Left lung (tissue), 10 donors: ENCODE measurements around the gene TBL1X. TPM values are rescaled to one million over a fixed set of nuclear protein-coding genes. Genes with fewer than 3 reads are reported as not detected.

Experiments
- ATAC-seq: fragments of 200-7000 bp; cut with Tn5 transposase; one replicate; pipeline ENCODE4 v1.9.1; 2020; ENCODE audit warnings: moderate library complexity
- DNase-seq, 4 donors: peaks; one replicate each; pipeline ENCODE4 v3.0.0-alpha.2; 2013 to 2020
- H3K27ac ChIP-seq, 2 donors: fragments of 200-600 bp; sonication (generic) in 1 of 2; one replicate each; pipeline versions ENCODE4 v1.5.0 to v1.8.0; 2020 to 2021
- H3K27me3 ChIP-seq, 2 donors: fragments of 200-600 bp; sonication (generic) in 1 of 2; one replicate each; pipeline versions ENCODE4 v1.5.0 to v1.8.0; 2020 to 2021
- H3K36me3 ChIP-seq, 2 donors: fragments of 200-600 bp; sonication (generic) in 1 of 2; one replicate each; pipeline versions ENCODE4 v1.5.0 to v1.8.0; 2020 to 2021
- H3K4me1 ChIP-seq, 2 donors: fragments of 200-600 bp; one replicate each; pipeline ENCODE4 v1.8.0; 2021
- H3K4me3 ChIP-seq, 2 donors: fragments of 200-600 bp; sonication (generic) in 1 of 2; one replicate each; pipeline versions ENCODE4 v1.5.0 to v1.8.0; 2020 to 2021; ENCODE audit warnings: mild to moderate bottlenecking in 1 of 2
- H3K9me3 ChIP-seq, 2 donors: fragments of 200-600 bp; sonication (generic) in 1 of 2; one replicate each; pipeline versions ENCODE4 v1.5.0 to v1.8.0; 2020 to 2021
- intact Hi-C, 2 donors: fragments of 100-400 bp; cut with DNase I; formaldehyde crosslinking; loops; one replicate each; pipeline versions ENCODE4 v1.11.2 to v1.14.2; 2022
- polyA plus RNA-seq, 6 donors: library from polyadenylated mRNA; unstranded; fragments of 120-200 nt; gene quantifications; one replicate each; pipeline ENCODE4 v1.2.1, GENCODE V29; 2013; ENCODE audit not compliant: insufficient read length in 6 of 6
- total RNA-seq, 2 donors: library from RNA; stranded (reverse); fragmentation: NEBNext Ultra II Directional; extraction: Animal tissue kit (Norgen Biotek cat#: 25700); gene quantifications; one replicate each; pipeline ENCODE4 v1.2.1, GENCODE V29; 2021
- TF ChIP-seq, protein P1 (sequence below), 2 donors: fragments of 200-600 bp; sonication (generic) in 1 of 2; IDR thresholded peaks; one replicate each; pipeline versions ENCODE4 v1.5.0 to v1.8.0; 2021; ENCODE audit warnings: antibody characterized with exemption in 2 of 2
- donor health status: DM: no; HTN: yes; CAD: no.
- donor health status: DM: no; HTN: no; CAD: no.

TBL1X gene
- total and polyA plus RNA-seq, 8 donors, result 13.4 to 24.6 (median 21.6) TPM

DNA sequence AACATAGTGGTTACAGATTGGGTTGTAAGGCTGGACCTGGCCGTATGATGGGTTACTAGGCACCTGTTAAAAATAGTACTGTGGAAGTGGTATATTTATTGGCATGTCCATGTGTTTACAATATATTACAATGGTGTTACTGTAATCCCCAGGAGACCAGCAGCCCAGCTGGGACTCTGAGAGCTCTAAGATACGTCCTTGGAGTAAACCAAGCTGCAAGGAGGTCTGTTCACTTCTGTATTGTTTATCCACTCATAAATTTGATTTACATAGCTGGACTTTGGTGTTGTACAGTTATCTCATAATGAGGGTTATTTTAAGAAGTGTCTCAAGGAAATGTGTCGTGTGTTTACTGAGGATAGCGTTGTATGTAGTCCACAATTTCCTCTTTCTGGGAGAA lies 93.8 kb downstream of the TBL1X start:
- intact Hi-C loops, result no loop called here
- Histone ChIP-seq H3K4me3 (no peak overlapping the region), H3K27me3 (no peaks in the 10 kb centered on the region), H3K27ac (no peak overlapping the region), H3K36me3 (no peaks in the 10 kb centered on the region), H3K9me3 (no peaks in the 10 kb centered on the region), H3K4me1 (no peaks in the 10 kb centered on the region)
- no peak for DNase-seq
- TF ChIP-seq, protein P1, sequence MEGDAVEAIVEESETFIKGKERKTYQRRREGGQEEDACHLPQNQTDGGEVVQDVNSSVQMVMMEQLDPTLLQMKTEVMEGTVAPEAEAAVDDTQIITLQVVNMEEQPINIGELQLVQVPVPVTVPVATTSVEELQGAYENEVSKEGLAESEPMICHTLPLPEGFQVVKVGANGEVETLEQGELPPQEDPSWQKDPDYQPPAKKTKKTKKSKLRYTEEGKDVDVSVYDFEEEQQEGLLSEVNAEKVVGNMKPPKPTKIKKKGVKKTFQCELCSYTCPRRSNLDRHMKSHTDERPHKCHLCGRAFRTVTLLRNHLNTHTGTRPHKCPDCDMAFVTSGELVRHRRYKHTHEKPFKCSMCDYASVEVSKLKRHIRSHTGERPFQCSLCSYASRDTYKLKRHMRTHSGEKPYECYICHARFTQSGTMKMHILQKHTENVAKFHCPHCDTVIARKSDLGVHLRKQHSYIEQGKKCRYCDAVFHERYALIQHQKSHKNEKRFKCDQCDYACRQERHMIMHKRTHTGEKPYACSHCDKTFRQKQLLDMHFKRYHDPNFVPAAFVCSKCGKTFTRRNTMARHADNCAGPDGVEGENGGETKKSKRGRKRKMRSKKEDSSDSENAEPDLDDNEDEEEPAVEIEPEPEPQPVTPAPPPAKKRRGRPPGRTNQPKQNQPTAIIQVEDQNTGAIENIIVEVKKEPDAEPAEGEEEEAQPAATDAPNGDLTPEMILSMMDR (IDR thresholded peaks at IDR 0.05), result no peak
- no peak for ATAC-seq

DNA sequence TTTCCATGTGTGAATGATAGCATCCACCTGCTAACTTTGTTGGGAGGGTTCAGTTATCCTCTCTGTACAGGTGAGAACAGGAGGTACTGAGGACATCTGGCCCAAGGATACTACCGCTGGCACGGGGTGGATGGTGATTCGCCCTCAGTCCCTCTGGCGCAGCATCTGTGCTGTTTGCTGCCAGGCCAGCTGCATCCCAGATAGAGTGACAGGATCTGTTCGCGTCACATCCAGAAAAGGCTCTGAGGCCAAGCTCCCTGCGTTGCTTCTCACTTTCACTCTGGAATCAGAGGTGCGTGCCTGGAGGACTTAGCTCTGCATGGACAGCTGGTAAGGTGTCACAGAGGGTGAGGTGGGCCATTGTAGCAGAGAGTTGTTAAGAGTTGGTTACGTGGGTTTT lies 95.4 kb downstream of the TBL1X start:
- TF ChIP-seq, protein P1 (IDR thresholded peaks at IDR 0.05), result no peak
- Histone ChIP-seq H3K27me3 (no peaks in the 10 kb centered on the region), H3K36me3 (no peaks in the 10 kb centered on the region), H3K27ac (no peak overlapping the region), H3K4me1 (no peaks in the 10 kb centered on the region), H3K9me3 (no peaks in the 10 kb centered on the region), H3K4me3 (no peak overlapping the region)
- intact Hi-C loops, result no loop called here
- DNase-seq (no peak), ATAC-seq (no peak)

DNA sequence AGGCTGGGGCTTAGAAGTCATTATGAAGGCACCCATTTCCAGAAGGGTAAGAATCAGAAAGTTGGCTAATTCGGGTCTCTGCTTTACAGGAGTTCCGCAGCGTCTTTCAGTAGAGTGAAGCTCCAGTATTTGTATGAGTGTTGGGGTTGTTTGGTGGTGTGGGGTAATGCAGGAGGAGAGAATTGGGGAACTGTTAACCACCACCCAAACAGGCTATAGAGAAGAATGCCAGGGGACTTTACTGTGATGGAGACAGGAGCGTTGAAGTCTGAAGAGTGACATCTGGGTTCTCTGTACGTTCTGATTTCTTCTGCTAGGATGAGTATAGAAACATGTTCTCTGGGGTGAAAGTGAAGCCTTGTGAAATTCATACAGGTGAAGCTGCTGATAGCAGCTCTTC lies 96.3 kb downstream of the TBL1X start:
- TF ChIP-seq, protein P1 (IDR thresholded peaks at IDR 0.05), result no peak
- intact Hi-C loops, result no loop called here
- Histone ChIP-seq H3K4me1 (peaks cover 0 to 4% of the 10 kb centered on the region in 2 donors), H3K9me3 (no peaks in the 10 kb centered on the region), H3K4me3 (no peak overlapping the region), H3K36me3 (no peaks in the 10 kb centered on the region), H3K27ac (no peak overlapping the region), H3K27me3 (no peaks in the 10 kb centered on the region)
- no peak for DNase-seq
- no peak for ATAC-seq

DNA sequence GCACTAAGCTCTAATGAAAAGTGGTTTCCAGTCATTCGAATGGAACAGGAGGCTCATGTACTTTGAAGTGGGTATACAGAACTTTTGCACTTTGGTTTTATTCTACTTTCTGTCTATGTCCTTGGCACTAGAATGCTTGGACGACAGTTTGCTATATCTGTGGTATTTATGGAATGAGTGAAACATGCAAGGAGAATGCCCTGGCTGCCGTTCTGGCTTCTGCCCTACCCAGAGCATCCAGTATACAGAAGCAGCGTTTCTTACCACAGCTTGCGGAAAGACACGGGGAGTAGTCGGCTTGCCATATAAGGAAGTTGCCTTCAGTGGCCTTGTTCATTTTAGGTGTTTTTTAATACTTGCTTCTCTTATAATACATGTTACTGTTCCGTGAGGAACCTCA lies 98.0 kb downstream of the TBL1X start:
- Histone ChIP-seq H3K4me3 (no peak overlapping the region), H3K4me1 (peaks cover 0 to 11% of the 10 kb centered on the region in 2 donors), H3K27me3 (no peaks in the 10 kb centered on the region), H3K36me3 (no peaks in the 10 kb centered on the region), H3K27ac (no peak overlapping the region), H3K9me3 (no peaks in the 10 kb centered on the region)
- no peak for DNase-seq
- TF ChIP-seq, protein P1 (IDR thresholded peaks at IDR 0.05), result no peak
- peak; percentile 43 for ATAC-seq
- intact Hi-C loops, result no loop called here

DNA sequence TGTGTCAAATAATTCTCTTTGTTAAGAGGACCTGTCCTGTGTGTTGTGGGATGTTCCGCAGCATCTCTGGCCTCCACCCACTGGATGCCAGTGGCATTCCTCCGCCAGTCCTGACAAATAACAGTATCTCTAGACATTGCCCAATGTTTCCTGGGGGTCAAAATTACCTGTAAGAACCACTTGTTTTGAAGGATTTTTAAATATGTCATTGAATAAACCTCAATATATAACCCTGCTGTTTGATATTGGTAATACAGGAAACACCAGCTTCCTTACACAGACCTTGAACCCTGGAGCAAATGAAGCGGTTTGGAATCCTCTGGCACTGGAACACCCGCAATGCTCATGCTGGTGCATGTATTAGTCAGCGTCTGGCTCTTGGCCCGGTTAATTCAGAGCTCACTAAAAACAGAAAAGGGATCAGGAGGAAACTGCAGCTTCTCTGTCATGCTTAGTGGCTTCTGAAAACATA lies 101.3 kb downstream of the TBL1X start:
- H3K36me3 ChIP-seq, result no peaks in the 10 kb centered on the region
- ATAC-seq, result peak; percentile 68
- TF ChIP-seq, protein P1 (IDR thresholded peaks at IDR 0.05), result no peak
- H3K27ac ChIP-seq, result no peak overlapping the region
- H3K4me1 ChIP-seq, result peaks cover 0 to 11% of the 10 kb centered on the region in 2 donors
- H3K27me3 ChIP-seq, result no peaks in the 10 kb centered on the region
- H3K9me3 ChIP-seq, result no peaks in the 10 kb centered on the region
- no peak overlapping the region for H3K4me3 ChIP-seq
- intact Hi-C loops, result no loop called here
- DNase-seq, result peak in 2 of 4 donors; percentile 47 to 56
